Activated CD4-positive, alpha-beta T cell treated with anti-CD3 and anti-CD28 coated beads for 1 hour (primary cell): ENCODE data around the gene PGLYRP3.

Source experiments
- DNase-seq: peaks from one replicate; pipeline ENCODE4 v3.0.0-alpha.2; 2020

PGLYRP3 gene

DNA sequence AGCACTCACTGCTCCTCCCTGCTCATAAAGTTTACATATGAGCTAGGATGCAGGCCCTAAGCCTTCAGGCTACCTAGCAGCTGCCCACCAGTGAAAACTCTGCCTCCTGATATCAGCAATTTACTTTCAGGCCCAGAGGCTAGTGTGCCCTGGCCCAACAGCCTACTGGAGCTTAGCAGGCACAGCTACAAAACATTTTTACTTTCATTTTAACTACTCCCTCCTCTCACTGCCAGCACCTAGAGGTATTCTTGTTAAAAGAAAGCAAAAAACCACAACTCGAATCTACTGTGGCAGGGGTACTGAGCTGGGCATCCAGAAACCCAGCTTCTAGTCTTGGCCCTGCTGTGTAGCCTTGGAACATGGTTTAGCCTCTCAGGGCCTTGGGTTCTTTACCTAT lies 59.1 kb downstream of the PGLYRP3 start:
- no peak for DNase-seq

DNA sequence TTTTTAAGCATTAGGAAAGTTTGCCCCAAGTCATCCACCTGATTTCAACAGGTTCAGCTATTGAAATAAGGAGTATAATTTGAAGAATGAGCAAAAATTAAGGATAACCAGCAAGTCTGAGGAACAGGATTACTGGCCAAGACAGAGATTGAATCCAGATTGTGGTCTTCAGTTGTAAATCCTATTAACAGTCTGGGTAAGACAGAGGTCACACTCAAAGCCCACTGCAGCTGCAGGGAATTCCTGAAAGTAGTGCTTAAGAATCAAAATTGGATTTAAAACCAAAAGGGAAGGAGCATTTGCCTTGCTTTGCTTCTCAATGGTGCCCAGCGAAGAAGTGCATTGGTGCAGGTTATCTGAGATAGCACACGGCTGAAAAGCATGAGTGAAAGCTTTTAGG lies 59.7 kb downstream of the PGLYRP3 start:
- no peak for DNase-seq

GRCh38 chr1:153251988-153252387 lies 60.8 kb downstream of the PGLYRP3 start:
- no peak for DNase-seq

GRCh38 chr1:153251562-153251961 lies 61.2 kb downstream of the PGLYRP3 start:
- DNase-seq, result no peak

DNA sequence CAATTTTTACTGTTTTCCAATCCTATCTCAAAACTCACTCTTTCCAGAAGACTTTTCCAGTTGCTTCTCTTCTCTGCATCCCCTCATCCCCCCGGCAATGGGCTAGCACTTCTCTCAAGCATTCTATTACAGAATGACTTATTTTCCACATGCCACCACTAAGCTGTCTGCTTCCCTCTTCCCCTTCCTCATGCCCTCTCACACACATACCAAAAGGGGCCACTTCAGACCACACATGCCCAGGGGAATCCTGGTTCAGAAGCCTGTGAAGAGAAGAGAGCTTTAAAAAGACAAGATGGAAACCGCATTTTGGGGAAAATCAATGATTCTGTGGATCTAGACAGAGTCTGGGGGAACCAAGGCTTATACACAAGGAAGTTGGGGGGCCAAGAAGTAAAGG lies 61.7 kb downstream of the PGLYRP3 start:
- DNase-seq, result no peak

DNA sequence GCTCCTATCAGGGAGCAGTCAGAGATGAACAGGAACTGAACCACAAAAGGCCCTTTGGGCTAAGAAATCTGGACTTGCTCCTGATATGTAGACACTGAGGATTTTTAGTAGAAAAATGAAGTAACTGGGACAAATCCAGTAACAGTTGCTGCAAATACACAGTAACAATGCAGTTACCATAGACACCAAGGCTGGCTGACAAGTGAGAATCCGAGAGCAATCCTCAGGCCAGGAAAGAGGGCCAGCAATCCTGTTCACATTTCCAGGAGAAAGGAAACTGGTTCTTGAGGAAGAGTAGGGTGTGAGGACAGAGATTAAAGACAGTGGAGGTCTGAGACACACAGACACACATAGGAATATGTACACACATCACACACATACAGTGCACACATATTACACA lies 62.6 kb downstream of the PGLYRP3 start:
- no peak for DNase-seq

- DNase-seq, result no peak
Observed at GRCh38 chr1:153248176-153248879, 64.4 kb downstream of the PGLYRP3 start.
